Measurements from ENCODE around the gene ZNHIT1. TPM values are rescaled to one million over a fixed set of nuclear protein-coding genes. Genes with fewer than 3 reads are reported as not detected.

ZNHIT1 gene
- total and polyA plus RNA-seq, 3 experiments from 2014 or later: 50.6 to 66.2 (median 51.7) TPM

DNA sequence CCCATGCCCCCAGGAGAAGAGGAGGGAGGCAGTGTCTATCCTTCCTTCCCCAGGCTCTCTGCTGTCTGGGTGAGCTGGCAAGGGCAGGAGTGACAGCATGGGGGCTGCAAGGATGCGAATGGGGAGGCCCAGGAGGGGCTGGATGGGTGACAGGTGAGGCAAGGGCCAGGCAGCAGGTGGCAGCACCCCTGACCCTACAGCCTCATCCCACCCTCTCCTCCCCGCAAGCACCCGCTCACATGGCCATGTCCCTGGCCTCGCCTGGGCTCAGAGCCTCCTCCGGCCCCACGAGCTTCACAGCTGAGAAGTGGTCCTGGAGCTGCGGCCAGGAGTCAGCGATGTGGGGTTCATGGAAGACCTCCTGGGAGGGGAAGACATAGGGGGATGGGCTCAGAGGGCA lies 6.0 kb upstream of the ZNHIT1 start:
- Mint-ChIP-seq H3K27ac (no peak overlapping the region), H3K4me3 (no peak overlapping the region), H3K4me1 (peaks cover 6 to 17% (median 10%) of the 10 kb centered on the region in 3 donors), H3K9me3 (no peaks in the 10 kb centered on the region), H3K36me3 (peaks cover 0 to 56% (median 6%) of the 10 kb centered on the region in 3 donors), H3K27me3 (no peaks in the 10 kb centered on the region)
- Histone ChIP-seq H3K27ac (ENCODE audit: low read depth, low read length) (no peak overlapping the region), H3K36me3 (ENCODE audit: insufficient read depth, low read length) (no peaks in the 10 kb centered on the region), H3K9me3 (ENCODE audit: low read length) (no peaks in the 10 kb centered on the region), H3K4me3 (ENCODE audit: low read length) (no peak overlapping the region), H3K27me3 (ENCODE audit: insufficient read depth, low read length, poor library complexity, severe bottlenecking) (no peaks in the 10 kb centered on the region), H3K4me1 (ENCODE audit: insufficient read depth, low read length) (peaks cover 11% of the 10 kb centered on the region)
- ChIA-PET CTCF (interaction anchor here (1.6 kb wide), 1 partner anchor 41 kb away, joined by 3 read pairs; no protein-coding TSS in a partner anchor), POLR2A (no interaction called here)
- DNase-seq: no peak

- H3K27ac Mint-ChIP-seq: peak overlapping the region; percentile 21 to 96 (median 76)
- Histone ChIP-seq H3K4me1 (ENCODE audit: insufficient read depth, low read length) (peaks cover 25% of the 10 kb centered on the region), H3K27ac (ENCODE audit: low read depth, low read length) (peak overlapping the region; percentile 76), H3K27me3 (ENCODE audit: insufficient read depth, low read length, poor library complexity, severe bottlenecking) (no peaks in the 10 kb centered on the region), H3K4me3 (ENCODE audit: low read length) (peak overlapping the region; percentile 82), H3K36me3 (ENCODE audit: insufficient read depth, low read length) (no peaks in the 10 kb centered on the region), H3K9me3 (ENCODE audit: low read length) (no peaks in the 10 kb centered on the region)
- peaks cover 0 to 4% of the 10 kb centered on the region in 2 donors for H3K27me3 Mint-ChIP-seq
- peak overlapping the region; percentile 79 to 98 (median 96) for H3K4me3 Mint-ChIP-seq
- CTCF ChIA-PET: interaction anchor here (2.1 to 7.8 kb wide), 4 partner anchors 23 to 72 kb away, joined by 6 to 69 read pairs (median 13); partner anchors contain the start of gene FIS1
- H3K36me3 Mint-ChIP-seq: peaks cover 0 to 47% (median 0%) of the 10 kb centered on the region in 3 donors
- H3K4me1 Mint-ChIP-seq: peaks cover 25 to 50% (median 44%) of the 10 kb centered on the region in 3 donors
- DNase-seq: no peak
- peaks cover 0 to 3% (median 0%) of the 10 kb centered on the region in 5 donors for H3K9me3 Mint-ChIP-seq
- POLR2A ChIA-PET: interaction anchor here (1.2 to 3.0 kb wide), 2 partner anchors 28 to 341 kb away, joined by 3 to 28 read pairs; partner anchors contain the start of genes FIS1 and SRRT
Measured at GRCh38 chr7:101216001-101216859, 1.7 kb upstream of the ZNHIT1 start.

- peaks cover 25% of the 10 kb centered on the region for H3K4me1 ChIP-seq (ENCODE audit: insufficient read depth, low read length)
Measured at GRCh38 chr7:101216860-101217387, 1.0 kb upstream of the ZNHIT1 start.

GRCh38 chr7:101218236-101219125 lies 516 bp downstream of the ZNHIT1 start:
- peaks cover 0 to 56% (median 2%) of the 10 kb centered on the region in 3 donors for H3K36me3 Mint-ChIP-seq
- Histone ChIP-seq H3K4me3 (ENCODE audit: low read length) (peak overlapping the region; percentile 82), H3K9me3 (ENCODE audit: low read length) (no peaks in the 10 kb centered on the region), H3K4me1 (ENCODE audit: insufficient read depth, low read length) (peaks cover 25% of the 10 kb centered on the region), H3K27ac (ENCODE audit: low read depth, low read length) (peak overlapping the region; percentile 76), H3K36me3 (ENCODE audit: insufficient read depth, low read length) (no peaks in the 10 kb centered on the region), H3K27me3 (ENCODE audit: insufficient read depth, low read length, poor library complexity, severe bottlenecking) (no peaks in the 10 kb centered on the region)
- peaks cover 0 to 3% (median 0%) of the 10 kb centered on the region in 5 donors for H3K9me3 Mint-ChIP-seq
- peak overlapping the region; percentile 90 to 98 (median 97) for H3K4me3 Mint-ChIP-seq
- POLR2A ChIA-PET: interaction anchor here (0.9 to 3.0 kb wide), 8 partner anchors 8 to 1118 kb away, joined by 3 to 28 read pairs (median 4); partner anchors contain the start of genes FIS1, MCM7 and UFSP1
- H3K4me1 Mint-ChIP-seq: peaks cover 31 to 55% (median 50%) of the 10 kb centered on the region in 3 donors
- CTCF ChIA-PET: interaction anchor here (0.7 to 7.8 kb wide), 18 partner anchors 8 to 366 kb away, joined by 3 to 69 read pairs (median 4); partner anchors contain the start of genes FIS1, SLC12A9, UFSP1 and VGF
- peak overlapping the region; percentile 95 to 97 (median 96) for H3K27ac Mint-ChIP-seq
- H3K27me3 Mint-ChIP-seq: peaks cover 0 to 4% of the 10 kb centered on the region in 2 donors
- no peak for DNase-seq

More at GRCh38 chr7:101216860-101217387, 1.0 kb upstream of the ZNHIT1 start:
- peak overlapping the region; percentile 21 to 97 (median 90) for H3K27ac Mint-ChIP-seq
- peak in 1 of 5 donors; percentile 6 for DNase-seq
- peaks cover 0 to 48% (median 0%) of the 10 kb centered on the region in 3 donors for H3K36me3 Mint-ChIP-seq
- H3K4me3 Mint-ChIP-seq: peak overlapping the region; percentile 90 to 98 (median 97)
- H3K4me1 Mint-ChIP-seq: peaks cover 29 to 51% (median 50%) of the 10 kb centered on the region in 3 donors
- H3K27me3 Mint-ChIP-seq: peaks cover 0 to 4% of the 10 kb centered on the region in 2 donors
- H3K27me3 ChIP-seq (ENCODE audit: insufficient read depth, low read length, poor library complexity, severe bottlenecking): no peaks in the 10 kb centered on the region
- peak overlapping the region; percentile 76 for H3K27ac ChIP-seq (ENCODE audit: low read depth, low read length)
- CTCF ChIA-PET: interaction anchor here (1.1 to 7.8 kb wide), 10 partner anchors 10 to 327 kb away, joined by 3 to 69 read pairs (median 5); partner anchors contain the start of genes FIS1 and UFSP1
- H3K9me3 Mint-ChIP-seq: peaks cover 0 to 3% (median 0%) of the 10 kb centered on the region in 5 donors
- H3K36me3 ChIP-seq (ENCODE audit: insufficient read depth, low read length): no peaks in the 10 kb centered on the region
- H3K9me3 ChIP-seq (ENCODE audit: low read length): no peaks in the 10 kb centered on the region
- POLR2A ChIA-PET: interaction anchor here (1.2 to 3.0 kb wide), 4 partner anchors 20 to 1116 kb away, joined by 3 to 28 read pairs (median 3); partner anchors contain the start of genes FIS1, MCM7 and SRRT
- peak overlapping the region; percentile 82 for H3K4me3 ChIP-seq (ENCODE audit: low read length)

- Histone ChIP-seq H3K4me3 (ENCODE audit: low read length) (no peak overlapping the region), H3K4me1 (ENCODE audit: insufficient read depth, low read length) (peaks cover 25% of the 10 kb centered on the region), H3K27me3 (ENCODE audit: insufficient read depth, low read length, poor library complexity, severe bottlenecking) (no peaks in the 10 kb centered on the region), H3K36me3 (ENCODE audit: insufficient read depth, low read length) (peaks cover 8% of the 10 kb centered on the region), H3K27ac (ENCODE audit: low read depth, low read length) (no peak overlapping the region), H3K9me3 (ENCODE audit: low read length) (no peaks in the 10 kb centered on the region)
- H3K27ac Mint-ChIP-seq: no peak overlapping the region
- peaks cover 0 to 61% (median 7%) of the 10 kb centered on the region in 3 donors for H3K36me3 Mint-ChIP-seq
- ChIA-PET POLR2A (interaction anchor here (0.7 kb wide), 1 partner anchor 1221 kb away, joined by 9 read pairs; no protein-coding TSS in a partner anchor), CTCF (interaction anchor here (0.9 to 7.8 kb wide), 3 partner anchors 14 to 76 kb away, joined by 3 to 69 read pairs (median 3); partner anchors contain the start of gene FIS1)
- peaks cover 31 to 55% (median 47%) of the 10 kb centered on the region in 3 donors for H3K4me1 Mint-ChIP-seq
- H3K27me3 Mint-ChIP-seq: peaks cover 0 to 4% of the 10 kb centered on the region in 2 donors
- DNase-seq: no peak
- H3K9me3 Mint-ChIP-seq: peaks cover 0 to 3% (median 0%) of the 10 kb centered on the region in 5 donors
- H3K4me3 Mint-ChIP-seq: peak overlapping the region in 3 of 7 donors; percentile 9 to 49 (median 17)
Measured at GRCh38 chr7:101220295-101220694, 2.3 kb downstream of the ZNHIT1 start.

DNA sequence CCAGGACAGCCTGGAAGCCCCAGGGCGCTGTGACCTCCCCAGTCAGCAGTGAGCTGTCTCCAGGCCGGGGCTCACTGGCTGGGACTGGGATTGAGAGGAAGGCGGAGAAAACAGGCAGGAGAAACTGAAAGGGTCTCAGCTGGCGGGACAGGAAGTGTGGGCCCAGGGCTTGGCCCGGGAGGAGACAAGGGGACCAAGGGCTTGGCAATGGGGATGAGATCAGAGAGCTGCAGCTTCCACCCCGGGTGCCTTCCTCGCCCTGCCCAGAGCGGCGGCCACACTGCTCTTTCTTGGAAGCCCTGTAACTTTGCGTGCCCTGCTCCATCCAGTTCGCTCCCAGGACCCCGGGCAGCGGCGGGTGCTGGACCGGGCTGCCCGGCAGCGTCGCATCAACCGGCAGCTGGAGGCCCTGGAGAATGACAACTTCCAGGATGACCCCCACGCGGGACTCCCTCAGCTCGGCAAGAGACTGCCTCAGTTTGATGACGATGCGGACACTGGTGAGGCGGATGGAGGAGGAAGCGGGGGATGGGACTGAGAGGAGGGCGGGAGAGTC lies 4.4 kb downstream of the ZNHIT1 start:
- peaks cover 0 to 4% of the 10 kb centered on the region in 2 donors for H3K27me3 Mint-ChIP-seq
- Histone ChIP-seq H3K27ac (ENCODE audit: low read depth, low read length) (no peak overlapping the region), H3K9me3 (ENCODE audit: low read length) (no peaks in the 10 kb centered on the region), H3K27me3 (ENCODE audit: insufficient read depth, low read length, poor library complexity, severe bottlenecking) (no peaks in the 10 kb centered on the region), H3K36me3 (ENCODE audit: insufficient read depth, low read length) (peaks cover 9% of the 10 kb centered on the region), H3K4me3 (ENCODE audit: low read length) (no peak overlapping the region), H3K4me1 (ENCODE audit: insufficient read depth, low read length) (peaks cover 14% of the 10 kb centered on the region)
- DNase-seq: no peak
- ChIA-PET POLR2A (no interaction called here), CTCF (interaction anchor here (0.8 to 3.8 kb wide), 3 partner anchors 13 to 61 kb away, joined by 3 to 17 read pairs (median 4); partner anchors contain the start of gene FIS1)
- H3K4me3 Mint-ChIP-seq: no peak overlapping the region
- H3K4me1 Mint-ChIP-seq: peaks cover 25 to 45% (median 34%) of the 10 kb centered on the region in 3 donors
- peak overlapping the region in 1 of 8 donors; percentile 87 for H3K27ac Mint-ChIP-seq
- H3K9me3 Mint-ChIP-seq: peaks cover 0 to 3% (median 0%) of the 10 kb centered on the region in 5 donors
- peaks cover 0 to 63% (median 9%) of the 10 kb centered on the region in 3 donors for H3K36me3 Mint-ChIP-seq

All from CD8-positive, alpha-beta memory T cell (primary cell).